ENCODE data around the gene MARK4.

GRCh38 chr19:45322744-45323281, 71.7 kb downstream of the MARK4 start, which contains the start of gene CKM:
- TF ChIP-seq POLR2A (IDR thresholded peaks at IDR 0.05), result peak; percentile 33 to 86
- TF ChIP-seq, protein P1, sequence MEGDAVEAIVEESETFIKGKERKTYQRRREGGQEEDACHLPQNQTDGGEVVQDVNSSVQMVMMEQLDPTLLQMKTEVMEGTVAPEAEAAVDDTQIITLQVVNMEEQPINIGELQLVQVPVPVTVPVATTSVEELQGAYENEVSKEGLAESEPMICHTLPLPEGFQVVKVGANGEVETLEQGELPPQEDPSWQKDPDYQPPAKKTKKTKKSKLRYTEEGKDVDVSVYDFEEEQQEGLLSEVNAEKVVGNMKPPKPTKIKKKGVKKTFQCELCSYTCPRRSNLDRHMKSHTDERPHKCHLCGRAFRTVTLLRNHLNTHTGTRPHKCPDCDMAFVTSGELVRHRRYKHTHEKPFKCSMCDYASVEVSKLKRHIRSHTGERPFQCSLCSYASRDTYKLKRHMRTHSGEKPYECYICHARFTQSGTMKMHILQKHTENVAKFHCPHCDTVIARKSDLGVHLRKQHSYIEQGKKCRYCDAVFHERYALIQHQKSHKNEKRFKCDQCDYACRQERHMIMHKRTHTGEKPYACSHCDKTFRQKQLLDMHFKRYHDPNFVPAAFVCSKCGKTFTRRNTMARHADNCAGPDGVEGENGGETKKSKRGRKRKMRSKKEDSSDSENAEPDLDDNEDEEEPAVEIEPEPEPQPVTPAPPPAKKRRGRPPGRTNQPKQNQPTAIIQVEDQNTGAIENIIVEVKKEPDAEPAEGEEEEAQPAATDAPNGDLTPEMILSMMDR (IDR thresholded peaks at IDR 0.05 in 4 of 5, conservative IDR thresholded peaks at IDR 0.05 in 1 of 5), result no peak
